Psoas muscle (tissue), 8 donors: ENCODE measurements around the gene DRP2. TPM values are rescaled to one million over a fixed set of nuclear protein-coding genes. Genes with fewer than 3 reads are reported as not detected.

ENCODE experiments used
- ATAC-seq, 4 donors: fragments of 200-7000 bp; cut with Tn5 transposase; one replicate each; pipeline ENCODE4 v1.9.1; 2020; ENCODE audit warnings: moderate library complexity in 3 of 4, mild to moderate bottlenecking in 2 of 4
- DNase-seq, 2 donors: peaks; one replicate each; pipeline ENCODE4 v3.0.0-alpha.2; 2020
- H3K27ac ChIP-seq: fragments of 200-600 bp; one replicate; pipeline ENCODE4 v1.8.0; 2022
- H3K27me3 ChIP-seq, 3 donors: fragments of 200-600 bp in 1 of 3; one replicate each; pipeline versions ENCODE4 v1.6.1 to v1.8.0; 2013 to 2022; ENCODE audit warnings: low read length in 2 of 3, mild to moderate bottlenecking in 2 of 3, moderate library complexity in 1 of 3; ENCODE audit not compliant: insufficient read depth in 3 of 3
- H3K36me3 ChIP-seq, 2 donors: fragments of 200-600 bp in 1 of 2; one replicate each; pipeline versions ENCODE4 v1.6.1 to v1.8.0; 2013 to 2022; ENCODE audit warnings: low read depth in 1 of 2, mild to moderate bottlenecking in 1 of 2, moderate library complexity in 1 of 2; ENCODE audit not compliant: insufficient read depth in 1 of 2
- H3K4me1 ChIP-seq: fragments of 200-600 bp; one replicate; pipeline ENCODE4 v1.8.0; 2022
- H3K4me3 ChIP-seq: fragments of 200-600 bp; one replicate; pipeline ENCODE4 v1.8.0; 2022; ENCODE audit warnings: mild to moderate bottlenecking
- H3K9me3 ChIP-seq: fragments of 200-600 bp; one replicate; pipeline ENCODE4 v1.8.0; 2022
- WGBS, 3 donors: extraction: QIAGEN DNeasy Blood & Tissue Kit; methylation state at CpG; one replicate each; pipeline versions ENCODE4 v1.1.6 to v1.1.7; 2013; 5-methylcytosine and 5-hydroxymethylcytosine counted together
- intact Hi-C, 2 donors: fragments of 100-400 bp; cut with DNase I; formaldehyde crosslinking; loops; one replicate each; pipeline versions ENCODE4 v1.11.0 to v1.14.2; 2022
- polyA plus RNA-seq, 3 donors: library from polyadenylated mRNA; stranded (reverse); fragments of 200-250 nt; gene quantifications; one replicate each; pipeline ENCODE4 v1.2.3, GENCODE V29; 2013
- total RNA-seq, 4 donors: library from RNA; stranded (reverse); fragmentation: NEBNext Ultra II Directional in 2 of 4; extraction: Animal tissue kit (Norgen Biotek cat#: 25700) in 2 of 4; gene quantifications; one replicate each; pipeline versions ENCODE4 v1.2.1 to v1.2.4, GENCODE V29; 2021 to 2023
- TF ChIP-seq, protein P1 (sequence below): fragments of 200-600 bp; IDR thresholded peaks from one replicate; pipeline ENCODE4 v1.8.0; 2022; ENCODE audit warnings: antibody characterized with exemption
- donor health status: healthy with polysubstance abuse.
- donor health status: DM: no; HTN: no; CAD: no; lungs with moderate emphysema.
- donor health status: Bipolar disorder and iron deficiency.
- donor health status: healthy.
- donor health status: DM: yes; HTN: yes; CAD: no.
- donor health status: DM: no; HTN: no; CAD: no.
- donor health status: DM: no; HTN: no; CAD: no.
- donor health status: DM: yes; HTN: yes; CAD: no.

DRP2 gene
- total and polyA plus RNA-seq, 7 donors = 0.02 to 0.09 (median 0.06) TPM

DNA sequence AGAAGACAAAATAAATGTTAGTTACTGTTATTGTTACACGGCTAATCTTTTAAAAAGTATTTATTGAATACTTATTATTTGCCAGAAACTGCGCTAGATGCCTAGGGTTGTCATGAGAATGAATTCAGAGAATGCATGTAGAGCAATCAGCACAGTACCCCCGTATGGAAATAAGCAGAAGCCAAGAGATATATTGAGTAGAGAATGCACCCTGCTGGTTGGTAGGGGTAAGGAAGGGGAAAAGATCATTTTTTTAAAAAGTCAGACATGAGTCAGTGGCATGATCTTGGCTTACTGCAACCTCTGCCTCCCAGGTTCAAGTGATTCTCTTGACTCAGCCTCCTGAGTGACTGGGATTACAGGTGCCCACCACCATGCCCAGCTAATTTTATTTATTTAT, 13.1 kb upstream of the DRP2 start:
- no peak for DNase-seq
- no peaks in the 10 kb centered on the region for H3K36me3 ChIP-seq
- H3K27ac ChIP-seq = no peak overlapping the region
- H3K27me3 ChIP-seq = peaks cover 0 to 3% (median 0%) of the 10 kb centered on the region in 3 donors
- H3K4me1 ChIP-seq = no peaks in the 10 kb centered on the region
- no peaks in the 10 kb centered on the region for H3K9me3 ChIP-seq
- ATAC-seq = no peak
- TF ChIP-seq, protein P1, sequence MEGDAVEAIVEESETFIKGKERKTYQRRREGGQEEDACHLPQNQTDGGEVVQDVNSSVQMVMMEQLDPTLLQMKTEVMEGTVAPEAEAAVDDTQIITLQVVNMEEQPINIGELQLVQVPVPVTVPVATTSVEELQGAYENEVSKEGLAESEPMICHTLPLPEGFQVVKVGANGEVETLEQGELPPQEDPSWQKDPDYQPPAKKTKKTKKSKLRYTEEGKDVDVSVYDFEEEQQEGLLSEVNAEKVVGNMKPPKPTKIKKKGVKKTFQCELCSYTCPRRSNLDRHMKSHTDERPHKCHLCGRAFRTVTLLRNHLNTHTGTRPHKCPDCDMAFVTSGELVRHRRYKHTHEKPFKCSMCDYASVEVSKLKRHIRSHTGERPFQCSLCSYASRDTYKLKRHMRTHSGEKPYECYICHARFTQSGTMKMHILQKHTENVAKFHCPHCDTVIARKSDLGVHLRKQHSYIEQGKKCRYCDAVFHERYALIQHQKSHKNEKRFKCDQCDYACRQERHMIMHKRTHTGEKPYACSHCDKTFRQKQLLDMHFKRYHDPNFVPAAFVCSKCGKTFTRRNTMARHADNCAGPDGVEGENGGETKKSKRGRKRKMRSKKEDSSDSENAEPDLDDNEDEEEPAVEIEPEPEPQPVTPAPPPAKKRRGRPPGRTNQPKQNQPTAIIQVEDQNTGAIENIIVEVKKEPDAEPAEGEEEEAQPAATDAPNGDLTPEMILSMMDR = no peak
- no peak overlapping the region for H3K4me3 ChIP-seq
- intact Hi-C loops = loop anchor here in 1 of 2 donors (10.0 kb wide), 1 partner anchor 58 kb away; no protein-coding TSS in a partner anchor
- WGBS, 3 donors = 48 to 62% (median 55%) methylated on average over 3 of the region's 3 CpGs

DNA sequence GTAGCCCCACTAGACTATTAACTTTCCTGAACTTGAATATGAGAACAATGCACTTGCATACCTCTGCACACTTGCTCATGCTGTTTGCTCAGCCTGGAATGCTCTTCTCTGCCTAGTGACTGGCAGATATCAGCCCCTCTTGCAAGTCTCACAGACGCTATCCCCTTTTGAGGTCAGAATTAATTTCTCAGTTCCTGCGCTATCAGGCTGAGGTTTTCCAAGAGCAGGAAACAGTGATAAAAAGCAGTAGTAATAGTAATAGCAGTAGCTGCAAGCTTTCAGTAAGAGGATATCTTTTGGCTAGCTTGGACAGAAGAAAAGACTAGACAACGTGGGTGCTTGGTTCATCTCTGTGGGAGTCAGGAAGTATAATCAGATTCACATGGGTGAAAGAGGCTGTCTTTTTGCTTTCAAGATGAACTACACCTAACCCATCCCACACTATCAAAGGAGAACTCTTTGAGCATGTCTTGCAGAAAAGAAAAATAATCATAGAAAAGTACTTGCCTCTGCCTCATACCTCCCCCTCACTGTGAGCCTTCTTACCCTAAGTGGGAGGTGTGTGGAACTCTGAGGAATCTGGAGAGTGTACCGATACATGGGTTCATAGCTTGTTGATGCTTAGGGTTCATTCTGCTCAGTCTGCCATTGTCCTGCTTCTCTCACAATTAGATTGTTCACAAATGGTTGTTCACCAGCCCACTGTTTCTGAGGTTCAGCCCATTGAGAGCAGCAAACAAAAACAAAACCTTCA, 11.3 kb upstream of the DRP2 start:
- no peak for DNase-seq
- intact Hi-C loops = loop anchor here in 1 of 2 donors (10.0 kb wide), 1 partner anchor 56 kb away; no protein-coding TSS in a partner anchor
- peaks cover 0 to 3% (median 0%) of the 10 kb centered on the region in 3 donors for H3K27me3 ChIP-seq
- no peaks in the 10 kb centered on the region for H3K9me3 ChIP-seq
- H3K27ac ChIP-seq = no peak overlapping the region
- TF ChIP-seq, protein P1 = no peak
- no peaks in the 10 kb centered on the region for H3K4me1 ChIP-seq
- H3K36me3 ChIP-seq = no peaks in the 10 kb centered on the region
- no peak for ATAC-seq
- no peak overlapping the region for H3K4me3 ChIP-seq
- 47 to 64% (median 54%) methylated on average over 4 of the region's 4 CpGs for WGBS, 3 donors

DNA sequence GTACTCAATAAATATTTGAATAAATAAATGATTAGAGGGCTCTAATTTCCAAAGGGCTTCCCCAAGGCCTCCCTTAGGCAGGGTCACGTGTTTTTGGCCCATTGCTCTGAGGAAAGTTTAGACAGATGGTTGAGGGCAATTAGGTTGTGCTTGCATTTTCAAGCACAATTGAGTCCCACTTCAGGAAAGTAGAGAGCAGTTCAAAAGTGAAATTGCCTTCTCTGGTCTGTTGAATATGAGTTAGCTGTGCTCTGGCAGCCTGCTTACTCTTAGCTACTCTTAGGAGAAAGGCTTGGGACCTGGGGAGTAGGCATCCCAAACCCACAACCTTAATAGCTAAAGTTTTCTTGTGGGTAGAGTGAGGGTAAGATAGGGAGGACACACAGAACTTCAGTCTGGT, 9.0 kb upstream of the DRP2 start:
- no peak overlapping the region for H3K27ac ChIP-seq
- DNase-seq (no peak), ATAC-seq (no peak)
- H3K9me3 ChIP-seq = no peaks in the 10 kb centered on the region
- no peaks in the 10 kb centered on the region for H3K4me1 ChIP-seq
- no peak overlapping the region for H3K4me3 ChIP-seq
- TF ChIP-seq, protein P1 = no peak
- H3K27me3 ChIP-seq = peaks cover 0 to 3% (median 0%) of the 10 kb centered on the region in 3 donors
- H3K36me3 ChIP-seq = no peaks in the 10 kb centered on the region
- intact Hi-C loops = no loop called here
- WGBS, 3 donors = 52 to 78% (median 71%) methylated on average over 1 of the region's 1 CpG

DNA sequence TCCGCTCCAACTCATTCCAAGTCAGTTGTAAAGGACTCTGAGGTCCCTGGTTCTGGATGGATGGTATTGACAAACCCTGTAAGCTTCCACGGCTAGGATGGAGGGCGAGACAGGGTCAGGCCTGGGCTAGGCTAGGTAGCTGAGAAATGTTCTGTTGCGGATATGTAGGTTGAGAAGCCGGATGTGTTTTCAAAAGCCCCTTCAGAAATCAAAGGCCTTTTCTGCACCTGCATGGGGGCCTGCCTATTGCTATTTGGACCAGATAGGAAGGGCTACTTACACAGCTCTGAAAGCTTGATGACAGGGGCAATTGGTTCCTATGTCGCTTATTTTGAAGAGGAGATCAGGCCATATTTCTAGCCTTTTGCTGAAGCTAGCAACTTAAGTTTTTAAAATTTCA, 1.9 kb upstream of the DRP2 start:
- no peak for ATAC-seq
- H3K4me1 ChIP-seq = no peaks in the 10 kb centered on the region
- WGBS, 3 donors = 78 to 93% (median 82%) methylated on average over 5 to 6 of the region's 6 CpGs

More for the DNA sequence above, 1.9 kb upstream of the DRP2 start:
- peaks cover 0 to 11% (median 0%) of the 10 kb centered on the region in 3 donors for H3K27me3 ChIP-seq
- no peak overlapping the region for H3K27ac ChIP-seq
- intact Hi-C loops = no loop called here
- H3K9me3 ChIP-seq = no peaks in the 10 kb centered on the region
- no peak for DNase-seq
- H3K36me3 ChIP-seq = no peaks in the 10 kb centered on the region
- H3K4me3 ChIP-seq = no peak overlapping the region
- TF ChIP-seq, protein P1 = no peak
